Measurements from ENCODE around the gene PIWIL4.
"Not testable (repeated sequence)": the region's sequence is repeated elsewhere in the genome, so short reads cannot be mapped to it uniquely, and the experiment has no call there.

Gene PIWIL4

GRCh38 chr11:94638902-94639373, 71.8 kb downstream of the PIWIL4 start:
- DNase-seq (ENCODE audit: low spot score), result peak; percentile 54

- no peak for DNase-seq (ENCODE audit: low spot score)
These were observed 72.9 kb downstream of the PIWIL4 start for GRCh38 chr11:94639901-94640721.

GRCh38 chr11:94641167-94641761, 74.1 kb downstream of the PIWIL4 start:
- peak; percentile 10 for DNase-seq (ENCODE audit: low spot score)

- not testable (repeated sequence) for DNase-seq (ENCODE audit: low spot score)
These were observed 76.0 kb downstream of the PIWIL4 start for GRCh38 chr11:94643186-94643585.

- DNase-seq (ENCODE audit: low spot score), result no peak
These were observed 80.8 kb downstream of the PIWIL4 start for GRCh38 chr11:94647926-94648325.

- no peak for DNase-seq (ENCODE audit: low spot score)
These were observed 81.6 kb downstream of the PIWIL4 start for GRCh38 chr11:94648789-94649188.

GRCh38 chr11:94649254-94649653, 82.1 kb downstream of the PIWIL4 start:
- DNase-seq (ENCODE audit: low spot score), result no peak

- no peak for DNase-seq (ENCODE audit: low spot score)
These were observed 82.9 kb downstream of the PIWIL4 start for GRCh38 chr11:94649964-94650623.

- peak; percentile 45 for DNase-seq (ENCODE audit: low spot score)
These were observed 83.6 kb downstream of the PIWIL4 start for GRCh38 chr11:94650756-94651155.

- no peak for DNase-seq (ENCODE audit: low spot score)
These were observed 85.6 kb downstream of the PIWIL4 start for GRCh38 chr11:94652735-94653284.

- no peak for DNase-seq (ENCODE audit: low spot score)
These were observed 86.4 kb downstream of the PIWIL4 start for GRCh38 chr11:94653561-94653960.

GRCh38 chr11:94654201-94654600, 87.0 kb downstream of the PIWIL4 start:
- no peak for DNase-seq (ENCODE audit: low spot score)

GRCh38 chr11:94655291-94655690, 88.1 kb downstream of the PIWIL4 start:
- no peak for DNase-seq (ENCODE audit: low spot score)

- DNase-seq (ENCODE audit: low spot score), result no peak
These were observed 88.8 kb downstream of the PIWIL4 start for GRCh38 chr11:94655956-94656355.

GRCh38 chr11:94656968-94657367, 89.8 kb downstream of the PIWIL4 start:
- DNase-seq (ENCODE audit: low spot score), result no peak

GRCh38 chr11:94657629-94658028, 90.5 kb downstream of the PIWIL4 start:
- DNase-seq (ENCODE audit: low spot score), result no peak

- no peak for DNase-seq (ENCODE audit: low spot score)
These were observed 91.2 kb downstream of the PIWIL4 start for GRCh38 chr11:94658386-94658785.

- no peak for DNase-seq (ENCODE audit: low spot score)
These were observed 91.7 kb downstream of the PIWIL4 start for GRCh38 chr11:94658888-94659287.

GRCh38 chr11:94661444-94661843, 94.3 kb downstream of the PIWIL4 start:
- no peak for DNase-seq (ENCODE audit: low spot score)

- no peak for DNase-seq (ENCODE audit: low spot score)
These were observed 95.1 kb downstream of the PIWIL4 start for GRCh38 chr11:94662065-94662779.

GRCh38 chr11:94662846-94663390, 95.8 kb downstream of the PIWIL4 start:
- DNase-seq (ENCODE audit: low spot score), result no peak

- DNase-seq (ENCODE audit: low spot score), result no peak
These were observed 97.2 kb downstream of the PIWIL4 start for GRCh38 chr11:94664346-94664745.
